ENCODE results near the gene SLC9C2. TPM values are rescaled to one million over a fixed set of nuclear protein-coding genes. Genes with fewer than 3 reads are reported as not detected.
"Not testable (repeated sequence)": the region's sequence is repeated elsewhere in the genome, so short reads cannot be mapped to it uniquely, and the experiment has no call there.

SLC9C2 gene
- total RNA-seq, 1 experiment from 2014 or later, result not detected

- CTCF ChIA-PET, result no interaction called here
- no peak for DNase-seq
- intact Hi-C loops (cut with micrococcal nuclease; ENCODE audit: unreplicated experiment), result loop anchor here (10.0 kb wide), 1 partner anchor 213 kb away; the partner anchor contains the start of gene KLHL20
Measured at GRCh38 chr1:173502104-173502503, 100.8 kb downstream of the SLC9C2 start.

GRCh38 chr1:173499729-173500128 is 103.1 kb downstream of the SLC9C2 start:
- no TSS peak for BruUV-seq (replicated peaks)
- H3K9me3 Mint-ChIP-seq (ENCODE audit: low read depth, unreplicated experiment), result no peaks in the 10 kb centered on the region
- CTCF ChIA-PET, result no interaction called here
- H3K27me3 Mint-ChIP-seq (ENCODE audit: unreplicated experiment), result no peaks in the 10 kb centered on the region
- no peak overlapping the region for H3K4me3 Mint-ChIP-seq (ENCODE audit: low read depth, unreplicated experiment)
- no peaks in the 10 kb centered on the region for H3K36me3 Mint-ChIP-seq (ENCODE audit: insufficient read depth, unreplicated experiment)
- no peaks in the 10 kb centered on the region for H3K4me1 Mint-ChIP-seq (ENCODE audit: low read depth, unreplicated experiment)
- TF ChIP-seq CTCF (IDR thresholded peaks at IDR 0.05; ENCODE audit: unreplicated experiment), result no peak
- intact Hi-C loops (cut with micrococcal nuclease; ENCODE audit: unreplicated experiment), result loop anchor here (10.0 kb wide), 1 partner anchor 215 kb away; the partner anchor contains the start of gene KLHL20
- DNase-seq, result no peak
- H3K27ac Mint-ChIP-seq (ENCODE audit: unreplicated experiment), result no peak overlapping the region

More at GRCh38 chr1:173502104-173502503, 100.8 kb downstream of the SLC9C2 start:
- Mint-ChIP-seq H3K4me1 (ENCODE audit: low read depth, unreplicated experiment) (peaks cover 12% of the 10 kb centered on the region), H3K9me3 (ENCODE audit: low read depth, unreplicated experiment) (no peaks in the 10 kb centered on the region), H3K4me3 (ENCODE audit: low read depth, unreplicated experiment) (no peak overlapping the region), H3K36me3 (ENCODE audit: insufficient read depth, unreplicated experiment) (no peaks in the 10 kb centered on the region), H3K27ac (ENCODE audit: unreplicated experiment) (no peak overlapping the region), H3K27me3 (ENCODE audit: unreplicated experiment) (no peaks in the 10 kb centered on the region)
- no peak for TF ChIP-seq CTCF (IDR thresholded peaks at IDR 0.05; ENCODE audit: unreplicated experiment)
- BruUV-seq (replicated peaks), result no TSS peak

- no peak for TF ChIP-seq CTCF (IDR thresholded peaks at IDR 0.05; ENCODE audit: unreplicated experiment)
- no TSS peak for BruUV-seq (replicated peaks)
- Mint-ChIP-seq H3K9me3 (ENCODE audit: low read depth, unreplicated experiment) (no peaks in the 10 kb centered on the region), H3K4me3 (ENCODE audit: low read depth, unreplicated experiment) (no peak overlapping the region), H3K27me3 (ENCODE audit: unreplicated experiment) (no peaks in the 10 kb centered on the region), H3K27ac (ENCODE audit: unreplicated experiment) (no peak overlapping the region), H3K4me1 (ENCODE audit: low read depth, unreplicated experiment) (no peaks in the 10 kb centered on the region), H3K36me3 (ENCODE audit: insufficient read depth, unreplicated experiment) (no peaks in the 10 kb centered on the region)
- DNase-seq, result no peak
- CTCF ChIA-PET, result no interaction called here
- intact Hi-C loops (cut with micrococcal nuclease; ENCODE audit: unreplicated experiment), result no loop called here
Measured at GRCh38 chr1:173496757-173497320, 106.0 kb downstream of the SLC9C2 start.

- BruUV-seq (replicated peaks), result no TSS peak
- DNase-seq, result no peak
- Mint-ChIP-seq H3K27me3 (ENCODE audit: unreplicated experiment) (no peaks in the 10 kb centered on the region), H3K9me3 (ENCODE audit: low read depth, unreplicated experiment) (no peaks in the 10 kb centered on the region), H3K27ac (ENCODE audit: unreplicated experiment) (no peak overlapping the region), H3K36me3 (ENCODE audit: insufficient read depth, unreplicated experiment) (no peaks in the 10 kb centered on the region), H3K4me3 (ENCODE audit: low read depth, unreplicated experiment) (no peak overlapping the region), H3K4me1 (ENCODE audit: low read depth, unreplicated experiment) (no peaks in the 10 kb centered on the region)
- TF ChIP-seq CTCF (IDR thresholded peaks at IDR 0.05; ENCODE audit: unreplicated experiment), result no peak
- CTCF ChIA-PET, result interaction anchor here (1.5 kb wide), 1 partner anchor 11 kb away, joined by 3 read pairs; no protein-coding TSS in a partner anchor
- intact Hi-C loops (cut with micrococcal nuclease; ENCODE audit: unreplicated experiment), result no loop called here
Measured at GRCh38 chr1:173495609-173496267, 107.1 kb downstream of the SLC9C2 start.

- H3K9me3 Mint-ChIP-seq (ENCODE audit: low read depth, unreplicated experiment); H3K27ac Mint-ChIP-seq (ENCODE audit: unreplicated experiment); intact Hi-C loops (cut with micrococcal nuclease; ENCODE audit: unreplicated experiment); H3K4me3 Mint-ChIP-seq (ENCODE audit: low read depth, unreplicated experiment); DNase-seq; H3K27me3 Mint-ChIP-seq (ENCODE audit: unreplicated experiment); BruUV-seq (replicated peaks): not testable (repeated sequence)
- CTCF ChIA-PET, result interaction anchor here (0.6 kb wide), 1 partner anchor 277 kb away, joined by 4 read pairs; no protein-coding TSS in a partner anchor
- Mint-ChIP-seq H3K4me1 (ENCODE audit: low read depth, unreplicated experiment) (peaks cover 12% of the 10 kb centered on the region), H3K36me3 (ENCODE audit: insufficient read depth, unreplicated experiment) (peaks cover 19% of the 10 kb centered on the region)
Measured at GRCh38 chr1:173493125-173493524, 109.7 kb downstream of the SLC9C2 start.

Data from Calu3 (cell line).